Measurements from ENCODE around the gene COPA.

DNA sequence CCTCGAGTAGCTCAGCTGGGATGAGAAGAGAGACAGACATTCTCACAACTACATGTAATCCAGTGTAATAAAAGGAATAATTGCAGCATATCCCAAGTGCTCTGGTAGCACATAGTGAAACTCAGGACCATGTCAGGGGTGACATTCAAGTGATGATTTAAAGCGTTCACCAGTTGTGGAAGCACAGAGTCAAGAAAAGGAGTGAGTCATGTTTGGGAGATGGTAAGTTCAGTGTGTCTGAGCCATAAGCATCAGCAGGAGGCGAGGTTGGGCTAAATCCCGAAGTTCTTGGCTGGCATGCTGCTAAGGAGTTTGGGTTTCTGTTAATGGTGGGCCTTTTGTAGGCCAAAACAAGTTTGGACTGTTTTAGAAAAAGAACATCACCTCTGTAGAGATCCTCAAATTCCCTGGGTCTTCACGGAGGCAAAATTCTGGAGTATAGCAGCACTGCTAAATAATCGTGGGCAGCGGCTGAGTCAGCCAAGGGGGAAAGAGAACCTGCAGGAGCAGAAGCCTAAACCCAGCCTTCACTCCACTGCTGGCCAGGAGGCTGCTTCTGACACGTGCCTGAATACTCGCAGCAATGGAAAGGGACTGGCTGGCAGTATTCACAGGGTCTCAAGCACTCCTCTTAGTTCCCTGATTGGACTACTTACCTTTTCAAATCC is 16.6 kb upstream of the COPA start:
- TF ChIP-seq CTCF (IDR thresholded peaks at IDR 0.05) (no peak), POLR2A (IDR thresholded peaks at IDR 0.05) (no peak)
